ENCODE results near the gene SLC7A9. TPM values are rescaled to one million over a fixed set of nuclear protein-coding genes. Genes with fewer than 3 reads are reported as not detected.
"Not testable (repeated sequence)": the region's sequence is repeated elsewhere in the genome, so short reads cannot be mapped to it uniquely, and the experiment has no call there.

The SLC7A9 gene
- total and polyA plus RNA-seq, 2 donors (not counting 1 experiment from before 2014, with no cell fraction given) = 0.17 TPM; not detected in 1

DNA sequence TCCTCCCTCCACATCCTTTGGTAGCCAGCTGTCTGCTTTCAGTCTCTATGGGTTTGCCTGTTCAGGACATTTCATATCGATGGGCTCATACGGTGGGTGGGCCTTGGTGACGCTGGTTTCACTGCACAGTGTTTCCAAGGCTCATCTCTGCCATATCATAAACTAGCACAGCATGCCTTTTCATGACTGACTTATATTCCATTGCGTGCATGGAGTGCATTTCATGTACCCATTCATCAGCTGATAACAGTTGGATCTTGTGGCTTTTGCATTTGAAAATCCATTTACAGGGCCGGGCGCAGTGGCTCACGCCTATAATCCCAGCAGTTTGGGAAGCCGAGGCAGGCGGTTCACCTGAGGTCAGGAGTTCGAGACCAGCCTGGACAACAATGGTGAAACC is 80.1 kb downstream of the SLC7A9 start:
- no peaks in the 10 kb centered on the region for H3K36me3 ChIP-seq (ENCODE audit: control insufficient read depth, insufficient read depth, low read length)
- H3K4me3 ChIP-seq (replicated peaks in 1 of 4; ENCODE audit: control extremely low read depth in 1 of 4, insufficient read depth in 1 of 4, low read depth in 3 of 4, low read length in 4 of 4) = no peak overlapping the region
- no peak overlapping the region for H3K9ac ChIP-seq (ENCODE audit: insufficient read depth, low read length)
- H4K20me1 ChIP-seq (ENCODE audit: control insufficient read depth, extremely low read depth, insufficient read depth, low read length) = no peaks in the 10 kb centered on the region
- DNase-seq (ENCODE audit: low read depth in 2 of 2) = no peak
- H3K9me3 ChIP-seq (ENCODE audit: control insufficient read depth, insufficient read depth, low read depth, low read length) = no peaks in the 10 kb centered on the region
- TF ChIP-seq EZH2 (IDR thresholded peaks at IDR 0.05; ENCODE audit: low read length, missing control alignments) = no peak
- TF ChIP-seq, protein P1, sequence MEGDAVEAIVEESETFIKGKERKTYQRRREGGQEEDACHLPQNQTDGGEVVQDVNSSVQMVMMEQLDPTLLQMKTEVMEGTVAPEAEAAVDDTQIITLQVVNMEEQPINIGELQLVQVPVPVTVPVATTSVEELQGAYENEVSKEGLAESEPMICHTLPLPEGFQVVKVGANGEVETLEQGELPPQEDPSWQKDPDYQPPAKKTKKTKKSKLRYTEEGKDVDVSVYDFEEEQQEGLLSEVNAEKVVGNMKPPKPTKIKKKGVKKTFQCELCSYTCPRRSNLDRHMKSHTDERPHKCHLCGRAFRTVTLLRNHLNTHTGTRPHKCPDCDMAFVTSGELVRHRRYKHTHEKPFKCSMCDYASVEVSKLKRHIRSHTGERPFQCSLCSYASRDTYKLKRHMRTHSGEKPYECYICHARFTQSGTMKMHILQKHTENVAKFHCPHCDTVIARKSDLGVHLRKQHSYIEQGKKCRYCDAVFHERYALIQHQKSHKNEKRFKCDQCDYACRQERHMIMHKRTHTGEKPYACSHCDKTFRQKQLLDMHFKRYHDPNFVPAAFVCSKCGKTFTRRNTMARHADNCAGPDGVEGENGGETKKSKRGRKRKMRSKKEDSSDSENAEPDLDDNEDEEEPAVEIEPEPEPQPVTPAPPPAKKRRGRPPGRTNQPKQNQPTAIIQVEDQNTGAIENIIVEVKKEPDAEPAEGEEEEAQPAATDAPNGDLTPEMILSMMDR (conservative IDR thresholded peaks at IDR 0.05 in 1 of 2, IDR thresholded peaks at IDR 0.05 in 1 of 2; ENCODE audit: low read depth in 1 of 2, low read length in 2 of 2) = no peak
- no peak overlapping the region for H3K27ac ChIP-seq (ENCODE audit: insufficient read depth, low read length)
- H2AFZ ChIP-seq (ENCODE audit: low read length) = no peak overlapping the region
- H3K27me3 ChIP-seq (ENCODE audit: control insufficient read depth, insufficient read depth, low read length) = no peaks in the 10 kb centered on the region
- H3K4me1 ChIP-seq (ENCODE audit: control insufficient read depth, extremely low read depth, insufficient read depth, low read length) = no peaks in the 10 kb centered on the region
- no peak overlapping the region for H3K4me2 ChIP-seq (ENCODE audit: extremely low read depth, insufficient read depth, low read length)
- no peaks in the 10 kb centered on the region for H3K79me2 ChIP-seq (ENCODE audit: control insufficient read depth, insufficient read depth, low read length)

DNA sequence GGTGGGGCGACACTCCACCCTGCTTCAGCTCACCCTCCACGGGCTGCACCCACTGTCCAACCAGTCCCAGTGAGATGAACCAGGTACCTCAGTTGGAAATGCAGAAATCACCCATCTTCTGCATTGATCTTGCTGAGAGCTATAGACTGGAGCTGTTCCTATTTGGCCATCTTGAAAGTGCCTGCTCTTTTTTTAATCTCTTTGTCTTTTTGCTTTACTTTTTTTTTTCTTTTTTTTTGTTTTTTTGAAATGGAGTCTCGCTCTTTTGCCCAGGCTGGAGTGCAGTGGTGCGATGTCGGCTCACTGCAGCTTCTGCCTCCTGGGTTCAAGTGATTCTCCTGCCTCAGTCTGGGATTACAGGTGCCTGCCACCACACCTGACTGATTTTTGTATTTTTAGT is 81.7 kb downstream of the SLC7A9 start:
- DNase-seq (ENCODE audit: low read depth in 2 of 2); H3K79me2 ChIP-seq (ENCODE audit: control insufficient read depth, insufficient read depth, low read length); H3K27ac ChIP-seq (ENCODE audit: insufficient read depth, low read length); H4K20me1 ChIP-seq (ENCODE audit: control insufficient read depth, extremely low read depth, insufficient read depth, low read length); H3K36me3 ChIP-seq (ENCODE audit: control insufficient read depth, insufficient read depth, low read length); H3K9ac ChIP-seq (ENCODE audit: insufficient read depth, low read length); H3K4me2 ChIP-seq (ENCODE audit: extremely low read depth, insufficient read depth, low read length); H2AFZ ChIP-seq (ENCODE audit: low read length); H3K4me3 ChIP-seq (replicated peaks in 1 of 4; ENCODE audit: control extremely low read depth in 1 of 4, insufficient read depth in 1 of 4, low read depth in 3 of 4, low read length in 4 of 4); H3K27me3 ChIP-seq (ENCODE audit: control insufficient read depth, insufficient read depth, low read length); H3K9me3 ChIP-seq (ENCODE audit: control insufficient read depth, insufficient read depth, low read depth, low read length); H3K4me1 ChIP-seq (ENCODE audit: control insufficient read depth, extremely low read depth, insufficient read depth, low read length): not testable (repeated sequence)

DNA sequence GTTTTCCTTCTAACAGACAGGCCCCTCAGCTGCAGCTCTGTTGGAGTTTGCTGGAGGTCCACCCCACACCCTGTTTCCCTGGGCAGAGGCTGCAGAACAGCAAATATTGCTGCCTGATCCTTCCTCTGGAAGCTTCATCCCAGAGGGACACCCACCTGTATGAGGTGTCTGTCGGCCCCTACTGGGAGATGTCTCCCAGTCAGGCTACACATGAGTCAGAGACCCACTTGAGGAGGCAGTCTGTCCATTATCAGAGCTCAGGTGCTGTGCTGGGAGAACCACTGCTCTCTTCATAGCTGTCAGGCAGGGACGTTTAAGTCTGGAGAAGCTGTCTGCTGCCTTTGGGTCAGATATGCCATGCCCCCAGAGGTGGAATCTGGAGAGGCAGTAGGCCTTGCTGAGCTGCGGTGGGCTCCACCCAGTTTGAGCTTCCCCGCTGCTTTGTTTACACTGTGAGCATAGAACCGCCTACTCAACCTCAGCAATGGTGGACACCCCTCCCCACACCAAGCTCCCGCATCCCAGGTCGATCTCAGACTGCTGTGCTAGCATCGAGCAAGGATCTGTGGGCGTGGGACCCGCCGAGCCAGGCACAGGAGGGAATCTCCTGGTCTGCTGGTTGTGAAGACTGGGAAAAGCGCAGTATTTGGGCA is 82.3 kb downstream of the SLC7A9 start:
- not testable (repeated sequence) for H3K9me3 ChIP-seq (ENCODE audit: control insufficient read depth, insufficient read depth, low read depth, low read length); H3K4me1 ChIP-seq (ENCODE audit: control insufficient read depth, extremely low read depth, insufficient read depth, low read length); H3K79me2 ChIP-seq (ENCODE audit: control insufficient read depth, insufficient read depth, low read length); H3K4me2 ChIP-seq (ENCODE audit: extremely low read depth, insufficient read depth, low read length); H4K20me1 ChIP-seq (ENCODE audit: control insufficient read depth, extremely low read depth, insufficient read depth, low read length); H3K27ac ChIP-seq (ENCODE audit: insufficient read depth, low read length); H3K27me3 ChIP-seq (ENCODE audit: control insufficient read depth, insufficient read depth, low read length); H3K9ac ChIP-seq (ENCODE audit: insufficient read depth, low read length); H3K4me3 ChIP-seq (replicated peaks in 1 of 4; ENCODE audit: control extremely low read depth in 1 of 4, insufficient read depth in 1 of 4, low read depth in 3 of 4, low read length in 4 of 4); H3K36me3 ChIP-seq (ENCODE audit: control insufficient read depth, insufficient read depth, low read length); H2AFZ ChIP-seq (ENCODE audit: low read length); DNase-seq (ENCODE audit: low read depth in 2 of 2)

DNA sequence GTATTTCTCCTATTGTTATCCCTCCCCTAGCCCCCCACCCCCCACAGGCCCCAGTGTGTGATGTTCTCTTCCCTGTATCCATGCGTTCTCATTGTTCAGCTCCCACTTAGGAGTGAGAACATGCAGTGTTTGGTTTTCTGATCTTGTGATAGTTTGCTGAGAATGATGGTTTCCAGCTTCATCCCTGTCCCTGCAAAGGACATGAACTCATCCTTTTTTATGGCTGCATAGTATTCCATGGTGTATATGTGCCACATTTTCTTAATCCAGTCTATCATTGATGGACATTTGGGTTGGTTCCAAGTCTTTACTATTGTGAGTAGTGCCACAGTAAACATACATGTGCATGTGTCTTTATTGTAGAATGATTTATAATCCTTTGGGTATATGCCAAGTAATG is 87.5 kb downstream of the SLC7A9 start:
- H2AFZ ChIP-seq (ENCODE audit: low read length); DNase-seq (ENCODE audit: low read depth in 2 of 2); H3K27ac ChIP-seq (ENCODE audit: insufficient read depth, low read length); H3K36me3 ChIP-seq (ENCODE audit: control insufficient read depth, insufficient read depth, low read length); H4K20me1 ChIP-seq (ENCODE audit: control insufficient read depth, extremely low read depth, insufficient read depth, low read length); H3K27me3 ChIP-seq (ENCODE audit: control insufficient read depth, insufficient read depth, low read length); H3K4me2 ChIP-seq (ENCODE audit: extremely low read depth, insufficient read depth, low read length); H3K9me3 ChIP-seq (ENCODE audit: control insufficient read depth, insufficient read depth, low read depth, low read length); H3K9ac ChIP-seq (ENCODE audit: insufficient read depth, low read length); H3K4me1 ChIP-seq (ENCODE audit: control insufficient read depth, extremely low read depth, insufficient read depth, low read length); H3K79me2 ChIP-seq (ENCODE audit: control insufficient read depth, insufficient read depth, low read length); H3K4me3 ChIP-seq (replicated peaks in 1 of 4; ENCODE audit: control extremely low read depth in 1 of 4, insufficient read depth in 1 of 4, low read depth in 3 of 4, low read length in 4 of 4): not testable (repeated sequence)
